ENCODE data around the gene YTHDF1.
"Not testable (repeated sequence)": the region's sequence is repeated elsewhere in the genome, so short reads cannot be mapped to it uniquely, and the experiment has no call there.

YTHDF1 gene

DNA sequence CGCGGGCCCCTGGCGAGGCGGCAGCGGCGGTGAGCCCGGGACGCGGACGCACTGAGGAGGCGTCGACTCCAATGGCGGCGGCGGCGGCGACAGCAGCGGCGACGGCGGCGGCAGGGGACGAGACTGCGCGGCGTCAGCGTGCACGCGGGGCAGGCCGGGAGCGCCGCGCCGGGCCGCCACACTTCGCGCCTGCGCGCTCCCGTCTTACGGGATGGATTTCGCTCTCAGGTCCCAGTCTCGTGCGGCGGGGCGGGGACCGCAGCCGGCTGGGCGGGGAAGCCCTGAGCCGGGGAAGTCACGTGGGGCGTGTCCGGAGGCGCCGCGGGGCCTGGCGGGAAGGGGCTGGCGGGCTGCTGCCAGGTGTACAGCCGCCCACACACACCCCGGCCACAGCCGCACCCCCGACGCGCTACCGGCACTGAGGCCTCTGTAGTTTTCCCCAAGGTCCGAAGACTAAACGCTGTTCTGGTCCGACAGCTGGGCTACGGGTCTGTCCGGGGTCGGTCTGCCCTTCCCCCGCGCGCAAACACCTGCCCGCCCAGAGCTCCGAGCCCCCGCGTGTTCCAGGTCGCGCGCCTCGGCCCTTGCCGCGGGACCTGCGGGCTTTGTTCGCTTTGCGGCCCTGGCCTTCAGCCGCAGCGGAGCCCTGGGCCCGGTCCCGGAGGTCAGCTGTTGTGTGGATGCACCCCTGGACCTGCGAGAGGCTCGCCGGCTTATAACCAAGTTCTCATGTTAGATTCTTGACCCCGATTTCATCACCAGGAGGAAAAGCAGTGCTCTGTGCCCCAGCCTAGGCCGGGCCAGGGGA lies at the start of gene YTHDF1:
YTHDF1 (minus strand) TSS at position 91 of the 808 bp plus-strand sequence. CDS start 239 bp downstream, outside the sequence.
- peak; percentile 81 for DNase-seq

GRCh38 chr20:63264519-63264918 lies 48.6 kb upstream of the YTHDF1 start:
- DNase-seq = no peak

DNA sequence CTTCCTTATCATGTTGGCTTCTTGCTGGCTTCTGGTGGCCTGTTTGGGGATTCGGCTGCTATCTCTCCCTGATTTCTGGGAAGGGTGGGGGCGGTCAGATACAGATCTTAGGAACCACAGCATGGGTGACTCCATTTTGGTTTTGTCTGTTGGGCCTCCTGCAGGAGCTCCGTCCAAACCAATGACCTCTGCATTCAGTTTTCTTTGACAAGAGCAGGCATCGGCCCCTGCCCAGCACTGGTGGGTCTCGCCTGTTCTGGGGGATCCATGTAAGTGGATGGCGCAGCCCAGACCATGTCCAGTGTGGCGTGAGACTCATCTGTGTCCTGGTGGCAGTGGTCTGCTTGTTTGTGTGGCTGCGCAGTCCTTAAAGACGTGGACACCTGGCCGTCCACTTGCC lies 48.1 kb upstream of the YTHDF1 start:
- no peak for DNase-seq

GRCh38 chr20:63262836-63263235 lies 46.9 kb upstream of the YTHDF1 start:
- no peak for DNase-seq

GRCh38 chr20:63261795-63262528 lies 46.0 kb upstream of the YTHDF1 start:
- no peak for DNase-seq

DNA sequence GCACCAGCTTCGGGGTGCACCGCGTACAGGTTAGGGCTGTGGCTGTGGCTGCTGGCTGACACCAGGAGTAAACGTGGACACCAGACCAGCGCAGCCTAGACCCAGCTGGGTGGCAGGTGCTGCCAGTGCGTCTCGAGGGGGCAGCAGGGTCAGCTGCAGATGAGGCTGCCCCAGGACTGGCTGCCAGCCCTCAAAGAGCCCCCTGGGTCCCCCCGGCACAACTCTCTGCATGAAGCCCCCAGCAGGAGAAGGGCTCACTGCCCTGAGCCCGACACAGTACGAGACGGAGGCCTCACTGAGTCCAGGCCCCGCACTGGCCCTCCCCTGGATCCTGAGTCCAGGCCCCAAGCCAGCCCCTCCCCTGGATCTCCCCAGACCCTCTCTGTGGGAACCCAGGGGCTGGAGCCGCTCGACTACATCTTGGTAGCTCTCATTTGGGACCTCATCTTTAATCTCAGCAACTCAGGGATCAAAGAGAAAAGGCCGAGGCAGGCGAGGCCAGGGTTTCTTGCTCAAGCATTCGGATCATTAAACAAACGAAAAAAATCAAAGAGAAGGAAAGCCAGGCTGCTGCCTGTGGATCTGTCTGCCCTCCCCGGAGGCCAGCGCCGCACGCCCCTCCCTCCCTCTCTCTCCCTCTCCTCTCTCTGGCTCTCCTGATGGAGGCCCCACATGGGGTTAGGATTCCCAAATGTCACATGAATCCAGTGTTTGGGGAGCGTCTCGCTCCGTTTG lies 45.3 kb upstream of the YTHDF1 start:
- no peak for DNase-seq

GRCh38 chr20:63260521-63260920 lies 44.6 kb upstream of the YTHDF1 start:
- no peak for DNase-seq

DNA sequence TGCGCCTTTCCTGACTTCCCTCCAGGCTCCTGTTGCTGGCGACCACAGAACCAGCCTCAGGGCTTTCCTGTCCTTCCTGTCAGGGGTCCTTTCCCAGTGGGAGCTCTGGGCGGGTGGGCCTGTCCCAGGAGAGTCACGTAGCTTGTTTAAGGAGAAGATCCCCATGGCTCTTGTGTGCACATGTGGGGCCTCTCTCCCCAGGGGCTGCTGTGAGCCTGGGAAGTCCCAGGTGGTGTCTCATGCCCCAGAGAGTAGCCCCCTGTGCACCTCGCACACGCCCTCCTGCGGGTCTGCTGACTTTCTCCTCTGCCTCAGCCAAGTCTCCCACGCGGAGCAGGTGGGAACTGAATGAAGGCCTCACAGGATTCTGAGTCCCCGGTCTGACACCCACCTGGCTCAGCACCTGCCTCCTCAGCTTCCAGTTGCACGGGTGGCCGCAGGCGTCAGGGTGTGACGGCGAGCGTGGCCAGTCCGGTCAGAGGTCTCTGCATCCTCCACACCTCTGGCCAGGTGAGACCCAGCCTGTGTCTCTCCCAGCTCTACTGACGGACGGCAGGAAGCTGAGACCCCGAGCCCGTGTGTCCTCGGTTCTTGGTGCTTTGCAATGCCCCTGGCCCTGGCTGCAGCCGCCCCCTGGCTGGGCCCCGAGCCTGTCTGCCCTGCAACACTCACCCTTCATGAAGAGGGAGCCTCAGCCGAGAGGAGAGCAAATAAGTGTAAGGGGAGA lies 44.0 kb upstream of the YTHDF1 start:
- DNase-seq = no peak

DNA sequence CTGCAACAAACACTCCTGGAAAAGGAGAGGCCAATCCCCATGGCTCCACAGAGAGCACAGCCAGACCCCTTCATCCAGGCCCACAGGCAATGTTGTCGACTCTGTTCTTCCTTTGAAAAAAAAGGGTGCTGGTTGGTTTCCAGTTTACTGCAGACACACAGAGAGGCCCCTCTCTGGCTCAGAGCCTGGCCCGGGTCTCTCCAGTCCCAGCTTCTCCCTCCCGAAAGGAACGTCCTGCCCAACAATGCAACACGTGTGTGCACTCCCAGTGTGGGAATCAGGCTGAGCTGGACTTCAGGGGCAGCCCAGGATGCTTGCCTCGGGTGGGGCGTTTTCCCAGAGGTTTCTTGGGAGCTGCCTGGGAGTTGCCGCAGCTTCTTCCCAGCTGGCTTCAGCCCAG lies 42.9 kb upstream of the YTHDF1 start:
- no peak for DNase-seq

GRCh38 chr20:63257629-63258028 lies 41.7 kb upstream of the YTHDF1 start:
- DNase-seq = no peak

- DNase-seq = no peak
These were observed 41.0 kb upstream of the YTHDF1 start for GRCh38 chr20:63256954-63257353.

- no peak for DNase-seq
These were observed 40.2 kb upstream of the YTHDF1 start for GRCh38 chr20:63255931-63256704.

GRCh38 chr20:63254606-63255384 lies 38.9 kb upstream of the YTHDF1 start:
- DNase-seq = no peak

- DNase-seq = no peak
These were observed 38.3 kb upstream of the YTHDF1 start, which contains the start of gene NKAIN4 for GRCh38 chr20:63254232-63254605. Gene NKAIN4, minus strand, starts transcription at chr20:63254463. Its CDS starts 13 bp downstream, at chr20:63254450.

DNA sequence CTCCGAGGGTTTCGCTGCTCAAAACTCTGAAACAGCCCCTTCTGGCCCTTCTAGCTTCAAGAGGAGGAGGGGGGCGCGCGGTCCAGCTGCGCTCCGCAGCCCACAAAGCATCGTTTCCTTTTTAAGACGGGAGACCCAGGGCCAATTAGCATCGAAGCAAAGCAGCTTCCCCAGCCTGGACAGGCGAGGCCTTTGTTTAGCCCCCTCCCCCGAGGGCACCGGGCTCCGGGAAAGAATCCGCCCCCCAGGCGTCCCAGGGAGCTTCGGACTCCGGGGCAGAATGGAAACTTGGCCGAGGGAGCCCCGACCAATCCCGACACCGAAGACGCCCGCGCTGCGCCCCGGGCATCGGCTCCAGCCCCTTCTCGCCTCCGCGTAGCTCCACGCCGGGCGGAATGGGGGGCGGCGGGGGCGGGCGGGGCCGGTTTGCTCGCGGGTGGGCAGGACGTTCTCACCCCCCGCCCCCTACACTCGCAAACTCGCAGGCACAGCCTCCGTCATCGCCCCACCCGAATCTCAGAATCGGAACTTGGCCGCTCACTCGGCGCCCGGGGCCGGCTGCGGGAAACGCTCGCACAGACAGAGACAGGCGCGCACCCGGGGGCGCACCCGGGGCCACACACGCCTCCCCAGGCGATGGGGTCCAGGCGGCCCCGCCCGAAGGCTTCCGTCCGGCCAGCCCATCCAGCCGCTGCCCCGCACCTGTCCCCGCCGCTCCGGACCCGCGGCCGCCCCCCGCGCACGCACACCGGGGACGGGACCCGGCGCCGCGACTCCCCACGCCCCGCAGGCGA lies 37.7 kb upstream of the YTHDF1 start:
- no peak for DNase-seq

DNA sequence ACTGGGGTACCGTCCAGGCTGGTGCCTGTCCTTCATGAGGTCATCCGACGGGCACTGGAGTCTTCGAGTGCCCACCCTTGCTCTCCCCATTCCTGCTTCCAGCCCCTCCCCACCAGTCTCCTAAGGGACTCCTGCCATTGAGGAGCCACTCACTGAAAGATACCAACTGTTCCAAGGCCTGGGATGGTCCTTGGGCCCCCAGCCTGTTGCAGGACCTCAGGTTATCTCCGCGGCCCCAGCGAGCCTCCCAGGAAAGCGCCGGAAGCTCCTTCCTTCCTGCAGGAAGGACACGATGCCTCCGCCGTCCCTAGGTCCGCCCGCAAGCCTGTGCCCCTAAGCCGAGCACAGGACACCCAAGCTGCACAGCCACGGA lies 37.1 kb upstream of the YTHDF1 start:
- no peak for DNase-seq

DNA sequence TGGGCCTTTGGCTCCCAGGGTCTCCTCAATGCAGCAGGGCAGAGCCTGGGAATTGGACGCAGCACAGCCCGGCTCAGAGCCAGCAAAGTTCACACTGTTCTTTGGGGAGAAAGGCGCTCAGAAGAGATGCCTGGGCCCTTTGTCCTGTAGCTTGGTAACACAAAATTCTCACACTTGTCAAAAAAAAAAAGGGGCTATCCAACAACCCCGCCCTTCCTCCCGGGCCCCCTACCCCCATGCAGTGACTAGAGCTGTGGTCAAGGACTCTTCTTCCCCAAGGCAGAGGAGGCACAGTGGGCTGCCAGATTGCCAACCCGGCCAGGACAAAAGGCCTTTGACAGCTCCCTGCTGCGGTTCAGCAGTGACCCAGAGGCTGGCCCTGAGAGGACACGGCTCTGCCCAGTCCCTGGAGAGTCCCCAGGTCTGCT lies 36.4 kb upstream of the YTHDF1 start:
- no peak for DNase-seq

- DNase-seq = not testable (repeated sequence)
These were observed 35.4 kb upstream of the YTHDF1 start for GRCh38 chr20:63251350-63251749.

DNA sequence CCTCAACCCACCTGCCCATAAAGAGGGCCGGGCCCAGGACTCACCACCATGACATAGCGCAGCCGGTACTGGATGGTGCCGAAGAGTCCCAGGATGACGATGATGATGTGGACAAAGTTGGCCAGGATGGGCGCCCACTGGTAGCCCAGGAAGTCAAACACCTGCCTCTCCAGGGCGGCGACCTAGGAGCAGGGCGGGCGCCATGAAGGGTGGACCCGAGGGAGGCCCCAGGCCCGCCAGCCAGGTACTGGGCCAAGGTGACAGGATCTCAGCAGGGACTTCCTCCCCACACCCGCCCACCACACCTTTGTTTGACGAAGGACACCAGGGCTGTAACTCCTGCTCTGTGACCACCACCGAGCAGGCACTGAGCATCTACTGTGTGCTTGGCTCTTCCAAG lies 34.0 kb upstream of the YTHDF1 start:
- DNase-seq = no peak

- no peak for DNase-seq
These were observed 33.1 kb upstream of the YTHDF1 start for GRCh38 chr20:63248835-63249591.
